IMR-90 (cell line): Measurements from ENCODE around the gene CRTAC1. TPM values are rescaled to one million over a fixed set of nuclear protein-coding genes. Genes with fewer than 3 reads are reported as not detected.

ENCODE experiments used
- ATAC-seq: fragments of 200-7000 bp; cut with Tn5 transposase; 2 replicates; pipeline ENCODE4 v1.9.1; 2020; ENCODE audit warnings: low read depth, mild to moderate bottlenecking, moderate library complexity
- BruUV-seq: library from RNA; stranded (reverse); fragments of 400-500 nt; replicated peaks from 2 replicates; lab custom pipeline; 2021; lab: Mats Ljungman, UMichigan
- CTCF ChIA-PET: fragments of 300-600 bp; formaldehyde crosslinking; extraction: SDS; loops from one replicate; lab custom pipeline; 2021; ENCODE audit warnings: antibody characterized with exemption; lab: Yijun Ruan, JAX
- POLR2A ChIA-PET: fragments of 300-600 bp; sonication (Branson Sonifier 250); formaldehyde crosslinking; loops from one replicate; lab custom pipeline; 2022; ENCODE audit warnings: antibody characterized with exemption; ENCODE audit not compliant: unreplicated experiment; lab: Charles Lee
- DNase-seq: peaks from one replicate; pipeline ENCODE4 v3.0.0; 2013
- H2AFZ ChIP-seq: replicated peaks from 2 replicates; pipeline ENCODE3; 2013; ENCODE audit warnings: low read length, mild to moderate bottlenecking; ENCODE audit not compliant: poor library complexity
- H2AK5ac ChIP-seq: 2 replicates; pipeline ENCODE4 v1.6.1; 2013; ENCODE audit warnings: low read depth, low read length, inconsistent platforms
- H2AK9ac ChIP-seq: replicated peaks from 2 replicates; pipeline ENCODE3; 2013; ENCODE audit warnings: mild to moderate bottlenecking, low read depth, low read length, moderate library complexity; ENCODE audit not compliant: poor library complexity
- H2BK120ac ChIP-seq: 2 replicates; pipeline ENCODE4 v1.6.1; 2013; ENCODE audit warnings: low read depth, low read length, inconsistent platforms
- H2BK15ac ChIP-seq: 3 replicates; pipeline ENCODE4 v1.6.1; 2013; ENCODE audit warnings: low read depth, low read length, inconsistent platforms
- H2BK20ac ChIP-seq: 2 replicates; pipeline ENCODE4 v1.6.1; 2013; ENCODE audit warnings: low read depth, mild to moderate bottlenecking, inconsistent platforms, low read length, moderate library complexity
- H2BK5ac ChIP-seq: 2 replicates; pipeline ENCODE4 v1.6.1; 2013; ENCODE audit warnings: mild to moderate bottlenecking, low read depth, low read length, inconsistent platforms; ENCODE audit not compliant: poor library complexity, severe bottlenecking
- H3K14ac ChIP-seq: replicated peaks from 2 replicates; pipeline ENCODE4 v1.6.1; 2013; ENCODE audit warnings: low read depth, low read length, inconsistent platforms
- H3K18ac ChIP-seq: 2 replicates; pipeline ENCODE4 v1.6.1; 2013; ENCODE audit warnings: low read depth, low read length, control low read depth
- H3K23ac ChIP-seq: 2 replicates; pipeline ENCODE4 v1.6.1; 2013; ENCODE audit warnings: low read depth, low read length, inconsistent platforms
- H3K27ac ChIP-seq: 2 replicates; pipeline ENCODE4 v1.5.1; 2013; ENCODE audit warnings: mild to moderate bottlenecking, control low read depth, low read length; ENCODE audit not compliant: insufficient read depth
- H3K27me3 ChIP-seq: 2 replicates; pipeline ENCODE4 v1.6.1; 2013; ENCODE audit warnings: low read length; ENCODE audit not compliant: control insufficient read depth, insufficient read depth
- H3K36me3 ChIP-seq: 2 replicates; pipeline ENCODE4 v1.6.1; 2013; ENCODE audit warnings: low read length, mixed read lengths; ENCODE audit not compliant: control insufficient read depth, insufficient read depth
- H3K4ac ChIP-seq: 2 replicates; pipeline ENCODE4 v1.6.1; 2013; ENCODE audit warnings: low read depth, low read length, inconsistent platforms
- H3K4me1 ChIP-seq: 2 replicates; pipeline ENCODE4 v1.6.1; 2013; ENCODE audit warnings: low read length, mixed read lengths; ENCODE audit not compliant: control insufficient read depth, insufficient read depth
- H3K4me2 ChIP-seq: 2 replicates; pipeline ENCODE4 v1.6.1; 2013; ENCODE audit warnings: low read depth, mild to moderate bottlenecking, control low read depth, low read length, moderate library complexity
- H3K4me3 ChIP-seq: 2 replicates; pipeline ENCODE4 v1.5.1; 2013; ENCODE audit warnings: low read depth, mild to moderate bottlenecking, control low read depth, low read length, moderate library complexity; ENCODE audit not compliant: insufficient read depth
- H3K56ac ChIP-seq: 2 replicates; pipeline ENCODE4 v1.6.1; 2013; ENCODE audit warnings: low read length, inconsistent platforms; ENCODE audit not compliant: insufficient read depth; ENCODE audit errors: extremely low read depth
- H3K79me1 ChIP-seq, 2 experiments: 2 replicates each; pipeline ENCODE4 v1.6.1; 2013; ENCODE audit warnings: low read length in 2 of 2, inconsistent platforms in 1 of 2, low read depth in 1 of 2
- H3K9ac ChIP-seq: 2 replicates; pipeline ENCODE4 v1.6.1; 2013; ENCODE audit warnings: low read depth, low read length, control low read depth
- H3K9me1 ChIP-seq: 2 replicates; pipeline ENCODE4 v1.6.1; 2013; ENCODE audit warnings: low read length, inconsistent platforms; ENCODE audit not compliant: insufficient read depth
- H3K9me3 ChIP-seq: 2 replicates; pipeline ENCODE4 v1.6.1; 2013; ENCODE audit warnings: low read length; ENCODE audit not compliant: control insufficient read depth, insufficient read depth
- H4K20me1 ChIP-seq: 2 replicates; pipeline ENCODE4 v1.6.1; 2013; ENCODE audit warnings: low read length, inconsistent platforms; ENCODE audit not compliant: insufficient read depth
- H4K5ac ChIP-seq: 2 replicates; pipeline ENCODE4 v1.6.1; 2013; ENCODE audit warnings: mild to moderate bottlenecking, low read depth, low read length, control low read depth
- H4K8ac ChIP-seq, 2 experiments: 2 replicates each; pipeline ENCODE4 v1.6.1; 2013; ENCODE audit warnings: low read depth in 2 of 2, low read length in 2 of 2, control low read depth in 1 of 2, inconsistent platforms in 1 of 2
- H4K91ac ChIP-seq: 2 replicates; pipeline ENCODE4 v1.6.1; 2013; ENCODE audit warnings: low read depth, low read length, inconsistent platforms; ENCODE audit not compliant: insufficient read depth
- BHLHE40 ChIP-seq: fragments of 150-350 bp; IDR thresholded peaks from 2 replicates; pipeline ENCODE4 v1.6.1; 2016; ENCODE audit warnings: mild to moderate bottlenecking, low read depth, low read length
- CEBPB ChIP-seq: IDR thresholded peaks from 2 replicates; pipeline ENCODE4 v1.6.1; 2012; ENCODE audit warnings: low read depth, low read length, improper control_type of control experiment
- CHD1 ChIP-seq: IDR thresholded peaks from 2 replicates; pipeline ENCODE4 v1.6.1; 2012; ENCODE audit warnings: low read depth, low read length, improper control_type of control experiment
- ELK1 ChIP-seq: fragments of 150-350 bp; IDR thresholded peaks from 2 replicates; pipeline ENCODE4 v1.6.1; 2016; ENCODE audit warnings: low read depth, mild to moderate bottlenecking, low read length, moderate library complexity, borderline replicate concordance
- FOS ChIP-seq: fragments of 150-350 bp; IDR thresholded peaks from 2 replicates; pipeline ENCODE4 v1.6.1; 2016; ENCODE audit warnings: low read depth, low read length
- MAFK ChIP-seq: IDR thresholded peaks from 2 replicates; pipeline ENCODE4 v1.6.1; 2012; ENCODE audit warnings: low read depth, low read length, improper control_type of control experiment
- MAZ ChIP-seq: IDR thresholded peaks from 2 replicates; pipeline ENCODE4 v1.6.1; 2012; ENCODE audit warnings: low read depth, mild to moderate bottlenecking, low read length, improper control_type of control experiment, moderate library complexity, borderline replicate concordance
- MXI1 ChIP-seq: IDR thresholded peaks from 2 replicates; pipeline ENCODE4 v1.6.1; 2012; ENCODE audit warnings: low read depth, mild to moderate bottlenecking, low read length, moderate library complexity, borderline replicate concordance
- NFE2L2 ChIP-seq: fragments of 150-350 bp; IDR thresholded peaks from 2 replicates; pipeline ENCODE4 v1.6.1; 2016; ENCODE audit warnings: low read depth, mild to moderate bottlenecking, low read length
- POLR2A ChIP-seq: IDR thresholded peaks from 2 replicates; pipeline ENCODE4 v1.6.1; 2012; ENCODE audit warnings: mild to moderate bottlenecking, low read depth, low read length
- RAD21 ChIP-seq: IDR thresholded peaks from 2 replicates; pipeline ENCODE4 v1.6.1; 2012; ENCODE audit warnings: low read length, improper control_type of control experiment
- RCOR1 ChIP-seq: IDR thresholded peaks from 2 replicates; pipeline ENCODE4 v1.6.1; 2012; ENCODE audit warnings: mild to moderate bottlenecking, low read length, improper control_type of control experiment; ENCODE audit not compliant: insufficient replicate concordance
- RFX5 ChIP-seq: IDR thresholded peaks from 2 replicates; pipeline ENCODE4 v1.8.0; 2012; ENCODE audit warnings: low read depth, mild to moderate bottlenecking, low read length, moderate library complexity
- SMC3 ChIP-seq: fragments of 150-350 bp; IDR thresholded peaks from 2 replicates; pipeline ENCODE4 v1.6.1; 2016; ENCODE audit warnings: low read depth, mild to moderate bottlenecking, antibody characterized with exemption, low read length, moderate library complexity
- USF2 ChIP-seq: fragments of 150-350 bp; IDR thresholded peaks from 2 replicates; pipeline ENCODE4 v1.6.1; 2017; ENCODE audit warnings: mild to moderate bottlenecking, antibody characterized with exemption, low read length, low read depth
- WGBS, 2 experiments: methylation state at CpG; one replicate each; pipeline versions ENCODE4 v1.1.5 to v1.1.7; 2013; ENCODE audit warnings: missing lambda C conversion rate in 2 of 2; ENCODE audit not compliant: insufficient read length in 1 of 2; ENCODE audit errors: extremely low coverage in 2 of 2; 5-methylcytosine and 5-hydroxymethylcytosine counted together
- dilution Hi-C: fragments of 300-500 bp; cut with HindIII; formaldehyde crosslinking; loops from one replicate; pipeline ENCODE4 v1.14.3; 2018; ENCODE audit warnings: low sequenced_read_pairs; ENCODE audit not compliant: unreplicated experiment
- in situ Hi-C: fragments of 300-500 bp; cut with MboI; formaldehyde crosslinking; loops from 3 replicates; pipeline ENCODE4 v1.14.3; 2019; ENCODE audit warnings: low sequenced_read_pairs, inconsistent platforms, mixed read lengths
- intact Hi-C: fragments of 100-400 bp; cut with micrococcal nuclease; formaldehyde crosslinking; loops from 2 replicates; pipeline ENCODE4 v1.10.0; 2022
- polyA plus RNA-seq, 3 experiments: library from polyadenylated mRNA; depleted of rRNA; stranded (reverse); fragments of >200 nt; gene quantifications; 2 replicates each; pipeline ENCODE4 v1.2.3, GENCODE V29; 2012; ENCODE audit warnings: low replicate concordance in 1 of 3
- total RNA-seq: library from RNA; depleted of rRNA; stranded (reverse); fragments of >200 nt; gene quantifications from 2 replicates; pipeline ENCODE4 v1.2.3, GENCODE V29; 2012
- TF ChIP-seq, protein P1 (sequence below): conservative IDR thresholded peaks from 2 replicates; pipeline ENCODE4 v1.5.1; 2012; ENCODE audit warnings: mild to moderate bottlenecking, low read depth, low read length, improper control_type of control experiment

The CRTAC1 gene
- total and polyA plus RNA-seq, 2 of the 4 experiments (the other 2 are of a cell fraction): not detected

DNA sequence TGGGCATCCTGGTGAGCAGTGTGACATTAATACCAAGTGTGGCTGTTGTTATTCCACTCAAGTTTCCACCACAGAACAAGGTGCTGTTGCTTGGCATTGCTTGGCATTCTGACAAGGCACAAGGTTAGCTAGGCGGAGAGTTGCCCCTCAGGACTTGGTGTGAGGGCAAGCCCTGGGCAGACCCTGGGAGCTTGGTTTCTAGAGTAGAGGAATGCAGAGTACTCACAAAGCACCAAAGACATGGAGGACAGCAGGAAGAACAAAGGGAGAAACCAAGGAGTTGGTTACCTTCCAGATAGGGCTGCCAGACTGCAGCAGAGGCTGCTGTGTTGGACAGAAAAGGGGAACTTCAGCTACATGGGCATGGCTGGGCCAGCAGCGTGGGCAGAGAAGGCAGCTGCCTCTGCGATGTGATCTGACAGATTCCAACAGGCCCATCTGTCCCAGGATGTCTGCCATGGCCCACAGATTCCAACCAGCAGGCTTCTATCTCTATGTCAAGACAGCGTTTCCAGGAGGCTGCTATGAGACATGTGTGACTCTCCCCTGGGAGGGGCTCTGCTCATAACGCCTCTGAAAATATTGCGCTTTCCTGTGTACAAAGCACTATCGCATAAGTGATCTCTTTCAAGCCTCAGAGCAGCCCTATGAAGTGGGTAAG is 178.9 kb downstream of the CRTAC1 start:
- no peak overlapping the region for H2BK20ac ChIP-seq
- no peak overlapping the region for H3K27ac ChIP-seq
- no peak overlapping the region for H3K56ac ChIP-seq
- intact Hi-C loops: no loop called here
- H4K91ac ChIP-seq: no peak overlapping the region
- no peak overlapping the region for H3K18ac ChIP-seq
- no peak for TF ChIP-seq MXI1
- no peak for TF ChIP-seq MAFK
- TF ChIP-seq CEBPB: no peak
- TF ChIP-seq FOS: no peak
- TF ChIP-seq BHLHE40: no peak
- TF ChIP-seq ELK1: no peak
- no peak for TF ChIP-seq MAZ
- TF ChIP-seq, protein P1, sequence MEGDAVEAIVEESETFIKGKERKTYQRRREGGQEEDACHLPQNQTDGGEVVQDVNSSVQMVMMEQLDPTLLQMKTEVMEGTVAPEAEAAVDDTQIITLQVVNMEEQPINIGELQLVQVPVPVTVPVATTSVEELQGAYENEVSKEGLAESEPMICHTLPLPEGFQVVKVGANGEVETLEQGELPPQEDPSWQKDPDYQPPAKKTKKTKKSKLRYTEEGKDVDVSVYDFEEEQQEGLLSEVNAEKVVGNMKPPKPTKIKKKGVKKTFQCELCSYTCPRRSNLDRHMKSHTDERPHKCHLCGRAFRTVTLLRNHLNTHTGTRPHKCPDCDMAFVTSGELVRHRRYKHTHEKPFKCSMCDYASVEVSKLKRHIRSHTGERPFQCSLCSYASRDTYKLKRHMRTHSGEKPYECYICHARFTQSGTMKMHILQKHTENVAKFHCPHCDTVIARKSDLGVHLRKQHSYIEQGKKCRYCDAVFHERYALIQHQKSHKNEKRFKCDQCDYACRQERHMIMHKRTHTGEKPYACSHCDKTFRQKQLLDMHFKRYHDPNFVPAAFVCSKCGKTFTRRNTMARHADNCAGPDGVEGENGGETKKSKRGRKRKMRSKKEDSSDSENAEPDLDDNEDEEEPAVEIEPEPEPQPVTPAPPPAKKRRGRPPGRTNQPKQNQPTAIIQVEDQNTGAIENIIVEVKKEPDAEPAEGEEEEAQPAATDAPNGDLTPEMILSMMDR: no peak
- TF ChIP-seq SMC3: no peak
- TF ChIP-seq CHD1: no peak
- no peak for TF ChIP-seq RAD21
- TF ChIP-seq RCOR1: no peak
- no peak for TF ChIP-seq NFE2L2
- TF ChIP-seq USF2: no peak
- TF ChIP-seq RFX5: no peak
- TF ChIP-seq POLR2A: no peak
- H2AK5ac ChIP-seq: no peak overlapping the region
- ChIA-PET POLR2A (no interaction called here), CTCF (interaction anchor here (0.6 kb wide), 1 partner anchor 1600 kb away, joined by 3 read pairs; no protein-coding TSS in a partner anchor)
- DNase-seq (no peak), ATAC-seq (no peak)
- H4K20me1 ChIP-seq: no peaks in the 10 kb centered on the region; the same call in 1 of the 2 replicates
- no peaks in the 10 kb centered on the region for H3K79me1 ChIP-seq
- H3K36me3 ChIP-seq: no peaks in the 10 kb centered on the region
- no peak overlapping the region for H3K4me3 ChIP-seq
- H3K9ac ChIP-seq: no peak overlapping the region
- H3K9me1 ChIP-seq: no peaks in the 10 kb centered on the region
- H2AK9ac ChIP-seq: no peak overlapping the region
- no peaks in the 10 kb centered on the region for H3K9me3 ChIP-seq
- H2BK120ac ChIP-seq: no peak overlapping the region
- H3K4ac ChIP-seq: no peak overlapping the region
- H3K27me3 ChIP-seq: peaks cover 35% of the 10 kb centered on the region
- H2BK5ac ChIP-seq: no peak overlapping the region
- H4K8ac ChIP-seq: no peak overlapping the region
- no peak overlapping the region for H3K4me2 ChIP-seq
- H4K5ac ChIP-seq: no peak overlapping the region
- in situ Hi-C loops: no loop called here
- no peaks in the 10 kb centered on the region for H3K4me1 ChIP-seq
- no peak overlapping the region for H3K14ac ChIP-seq
- no peak overlapping the region for H3K23ac ChIP-seq
- 0% methylated on average over 1 of the region's 7 CpGs; no CpG with 5 or more reads in 1 of the 2 experiments for WGBS, 2 experiments
- no peak overlapping the region for H2BK15ac ChIP-seq
- BruUV-seq: no TSS peak
- H2AFZ ChIP-seq: no peak overlapping the region
- dilution Hi-C loops: no loop called here
